ENCODE data around the gene IL6ST.

DNA sequence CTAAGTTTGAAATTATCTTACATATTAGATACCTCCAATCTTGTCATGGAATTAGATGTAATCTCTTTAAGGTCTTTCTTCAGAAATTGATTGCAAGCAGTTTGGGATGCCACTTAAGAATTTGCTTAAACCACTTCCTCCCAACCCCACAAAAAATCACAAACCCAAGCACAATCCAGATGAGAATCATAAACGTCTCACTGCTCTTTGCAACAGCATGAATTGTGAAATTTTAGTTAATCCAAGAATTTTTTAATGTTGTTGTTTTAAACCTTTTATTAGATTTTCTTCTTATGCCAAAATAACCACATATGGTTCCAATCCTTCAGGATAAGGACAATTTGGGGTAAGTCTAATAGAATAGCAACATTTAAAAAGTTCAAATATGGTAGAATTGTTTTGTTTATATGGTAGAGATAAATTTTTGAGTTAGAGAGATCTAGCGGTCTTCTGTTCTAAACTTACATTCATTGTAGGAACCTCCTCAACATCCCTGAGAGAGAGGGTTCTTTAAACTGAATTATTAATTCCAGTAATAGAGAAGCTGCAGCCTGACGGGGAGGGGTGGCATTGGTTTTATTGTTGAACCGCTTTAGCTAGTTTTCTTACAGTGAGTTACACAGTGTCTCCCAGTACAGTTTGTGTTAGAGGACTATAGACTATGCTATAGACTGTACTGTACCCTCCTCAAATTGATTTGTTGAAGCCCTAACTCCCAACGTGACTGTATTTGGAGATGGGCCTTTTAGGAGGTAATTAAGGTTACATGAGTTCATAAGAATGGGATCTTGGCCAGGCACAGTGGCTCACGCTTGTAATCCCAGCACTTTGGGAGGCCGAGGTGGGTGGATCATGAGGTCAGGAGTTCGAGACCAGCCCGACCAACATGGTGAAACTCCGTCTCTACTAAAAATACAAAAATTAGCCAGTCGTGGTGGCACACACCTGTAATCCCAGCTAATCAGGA, 24.8 kb upstream of the IL6ST start:
- TF ChIP-seq, protein P1, sequence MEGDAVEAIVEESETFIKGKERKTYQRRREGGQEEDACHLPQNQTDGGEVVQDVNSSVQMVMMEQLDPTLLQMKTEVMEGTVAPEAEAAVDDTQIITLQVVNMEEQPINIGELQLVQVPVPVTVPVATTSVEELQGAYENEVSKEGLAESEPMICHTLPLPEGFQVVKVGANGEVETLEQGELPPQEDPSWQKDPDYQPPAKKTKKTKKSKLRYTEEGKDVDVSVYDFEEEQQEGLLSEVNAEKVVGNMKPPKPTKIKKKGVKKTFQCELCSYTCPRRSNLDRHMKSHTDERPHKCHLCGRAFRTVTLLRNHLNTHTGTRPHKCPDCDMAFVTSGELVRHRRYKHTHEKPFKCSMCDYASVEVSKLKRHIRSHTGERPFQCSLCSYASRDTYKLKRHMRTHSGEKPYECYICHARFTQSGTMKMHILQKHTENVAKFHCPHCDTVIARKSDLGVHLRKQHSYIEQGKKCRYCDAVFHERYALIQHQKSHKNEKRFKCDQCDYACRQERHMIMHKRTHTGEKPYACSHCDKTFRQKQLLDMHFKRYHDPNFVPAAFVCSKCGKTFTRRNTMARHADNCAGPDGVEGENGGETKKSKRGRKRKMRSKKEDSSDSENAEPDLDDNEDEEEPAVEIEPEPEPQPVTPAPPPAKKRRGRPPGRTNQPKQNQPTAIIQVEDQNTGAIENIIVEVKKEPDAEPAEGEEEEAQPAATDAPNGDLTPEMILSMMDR (optimal IDR thresholded peaks at IDR 0.05 in 1 of 3, IDR thresholded peaks at IDR 0.05 in 1 of 3, conservative IDR thresholded peaks at IDR 0.05 in 1 of 3; ENCODE audit: extremely low read depth in 1 of 3, insufficient read depth in 2 of 3, low read length in 3 of 3), result no peak
- no peak for TF ChIP-seq EZH2 (IDR thresholded peaks at IDR 0.05; ENCODE audit: low read length)

All from keratinocyte (primary cell).